Psoas muscle (tissue), 8 donors: ENCODE measurements around the gene LRP1B. TPM values are rescaled to one million over a fixed set of nuclear protein-coding genes. Genes with fewer than 3 reads are reported as not detected.

Source experiments
- ATAC-seq, 4 donors: fragments of 200-7000 bp; cut with Tn5 transposase; one replicate each; pipeline ENCODE4 v1.9.1; 2020; ENCODE audit warnings: moderate library complexity in 3 of 4, mild to moderate bottlenecking in 2 of 4
- DNase-seq, 2 donors: peaks; one replicate each; pipeline ENCODE4 v3.0.0-alpha.2; 2020
- H3K27ac ChIP-seq: fragments of 200-600 bp; one replicate; pipeline ENCODE4 v1.8.0; 2022
- H3K27me3 ChIP-seq, 3 donors: fragments of 200-600 bp in 1 of 3; one replicate each; pipeline versions ENCODE4 v1.6.1 to v1.8.0; 2013 to 2022; ENCODE audit warnings: low read length in 2 of 3, mild to moderate bottlenecking in 2 of 3, moderate library complexity in 1 of 3; ENCODE audit not compliant: insufficient read depth in 3 of 3
- H3K36me3 ChIP-seq, 2 donors: fragments of 200-600 bp in 1 of 2; one replicate each; pipeline versions ENCODE4 v1.6.1 to v1.8.0; 2013 to 2022; ENCODE audit warnings: low read depth in 1 of 2, mild to moderate bottlenecking in 1 of 2, moderate library complexity in 1 of 2; ENCODE audit not compliant: insufficient read depth in 1 of 2
- H3K4me1 ChIP-seq: fragments of 200-600 bp; one replicate; pipeline ENCODE4 v1.8.0; 2022
- H3K4me3 ChIP-seq: fragments of 200-600 bp; one replicate; pipeline ENCODE4 v1.8.0; 2022; ENCODE audit warnings: mild to moderate bottlenecking
- H3K9me3 ChIP-seq: fragments of 200-600 bp; one replicate; pipeline ENCODE4 v1.8.0; 2022
- WGBS, 3 donors: extraction: QIAGEN DNeasy Blood & Tissue Kit; methylation state at CpG; one replicate each; pipeline versions ENCODE4 v1.1.6 to v1.1.7; 2013; 5-methylcytosine and 5-hydroxymethylcytosine counted together
- intact Hi-C, 2 donors: fragments of 100-400 bp; cut with DNase I; formaldehyde crosslinking; loops; one replicate each; pipeline versions ENCODE4 v1.11.0 to v1.14.2; 2022
- polyA plus RNA-seq, 3 donors: library from polyadenylated mRNA; stranded (reverse); fragments of 200-250 nt; gene quantifications; one replicate each; pipeline ENCODE4 v1.2.3, GENCODE V29; 2013
- total RNA-seq, 4 donors: library from RNA; stranded (reverse); fragmentation: NEBNext Ultra II Directional in 2 of 4; extraction: Animal tissue kit (Norgen Biotek cat#: 25700) in 2 of 4; gene quantifications; one replicate each; pipeline versions ENCODE4 v1.2.1 to v1.2.4, GENCODE V29; 2021 to 2023
- TF ChIP-seq, protein P1 (sequence below): fragments of 200-600 bp; IDR thresholded peaks from one replicate; pipeline ENCODE4 v1.8.0; 2022; ENCODE audit warnings: antibody characterized with exemption
- donor health status: healthy with polysubstance abuse.
- donor health status: DM: no; HTN: no; CAD: no; lungs with moderate emphysema.
- donor health status: Bipolar disorder and iron deficiency.
- donor health status: healthy.
- donor health status: DM: yes; HTN: yes; CAD: no.
- donor health status: DM: no; HTN: no; CAD: no.
- donor health status: DM: no; HTN: no; CAD: no.
- donor health status: DM: yes; HTN: yes; CAD: no.

Gene LRP1B
- total and polyA plus RNA-seq, 7 donors = 0.33 to 3.3 (median 0.95) TPM

- no peaks in the 10 kb centered on the region for H3K27me3 ChIP-seq
- DNase-seq = no peak
- TF ChIP-seq, protein P1, sequence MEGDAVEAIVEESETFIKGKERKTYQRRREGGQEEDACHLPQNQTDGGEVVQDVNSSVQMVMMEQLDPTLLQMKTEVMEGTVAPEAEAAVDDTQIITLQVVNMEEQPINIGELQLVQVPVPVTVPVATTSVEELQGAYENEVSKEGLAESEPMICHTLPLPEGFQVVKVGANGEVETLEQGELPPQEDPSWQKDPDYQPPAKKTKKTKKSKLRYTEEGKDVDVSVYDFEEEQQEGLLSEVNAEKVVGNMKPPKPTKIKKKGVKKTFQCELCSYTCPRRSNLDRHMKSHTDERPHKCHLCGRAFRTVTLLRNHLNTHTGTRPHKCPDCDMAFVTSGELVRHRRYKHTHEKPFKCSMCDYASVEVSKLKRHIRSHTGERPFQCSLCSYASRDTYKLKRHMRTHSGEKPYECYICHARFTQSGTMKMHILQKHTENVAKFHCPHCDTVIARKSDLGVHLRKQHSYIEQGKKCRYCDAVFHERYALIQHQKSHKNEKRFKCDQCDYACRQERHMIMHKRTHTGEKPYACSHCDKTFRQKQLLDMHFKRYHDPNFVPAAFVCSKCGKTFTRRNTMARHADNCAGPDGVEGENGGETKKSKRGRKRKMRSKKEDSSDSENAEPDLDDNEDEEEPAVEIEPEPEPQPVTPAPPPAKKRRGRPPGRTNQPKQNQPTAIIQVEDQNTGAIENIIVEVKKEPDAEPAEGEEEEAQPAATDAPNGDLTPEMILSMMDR = no peak
- no peaks in the 10 kb centered on the region for H3K36me3 ChIP-seq
- intact Hi-C loops = no loop called here
- WGBS, 3 donors = 84 to 93% (median 86%) methylated on average over 1 of the region's 1 CpG
- H3K4me3 ChIP-seq = no peak overlapping the region
- no peaks in the 10 kb centered on the region for H3K9me3 ChIP-seq
- H3K27ac ChIP-seq = no peak overlapping the region
- no peaks in the 10 kb centered on the region for H3K4me1 ChIP-seq
- ATAC-seq = no peak
Observed at GRCh38 chr2:142150453-142150852, 19.6 kb upstream of the LRP1B start.

- ATAC-seq = no peak
- Histone ChIP-seq H3K9me3 (no peaks in the 10 kb centered on the region), H3K36me3 (no peaks in the 10 kb centered on the region), H3K4me3 (no peak overlapping the region), H3K4me1 (no peaks in the 10 kb centered on the region), H3K27ac (no peak overlapping the region), H3K27me3 (no peaks in the 10 kb centered on the region)
- TF ChIP-seq, protein P1 = no peak
- intact Hi-C loops = no loop called here
- 25 to 27% (median 26%) methylated on average over 2 of the region's 2 CpGs for WGBS, 3 donors
- DNase-seq = no peak
Observed at GRCh38 chr2:142144547-142144946, 13.7 kb upstream of the LRP1B start.

DNA sequence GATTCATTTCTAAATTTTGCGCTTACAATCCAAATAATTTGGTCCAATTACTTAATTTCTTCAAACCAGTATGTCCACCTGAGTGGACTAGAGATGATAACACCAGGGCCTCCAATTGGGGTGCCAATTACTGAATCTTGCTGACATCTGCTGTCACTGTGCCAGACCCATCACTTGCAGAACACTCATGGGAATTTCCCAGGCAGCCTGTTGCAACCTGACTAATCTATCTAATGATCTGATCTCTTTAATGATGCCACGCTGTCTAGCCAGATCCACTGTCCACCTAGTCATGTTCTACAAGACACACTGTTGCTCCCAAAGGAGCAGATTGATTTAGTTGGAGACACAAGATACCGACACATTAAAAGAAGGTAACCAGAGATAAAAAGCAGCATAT is 11.8 kb upstream of the LRP1B start:
- H3K4me3 ChIP-seq = no peak overlapping the region
- no peak for ATAC-seq
- intact Hi-C loops = no loop called here
- TF ChIP-seq, protein P1 = no peak
- 89 to 94% (median 92%) methylated on average over 3 of the region's 3 CpGs for WGBS, 3 donors
- no peaks in the 10 kb centered on the region for H3K4me1 ChIP-seq
- no peaks in the 10 kb centered on the region for H3K9me3 ChIP-seq
- H3K27ac ChIP-seq = no peak overlapping the region
- no peak for DNase-seq
- no peaks in the 10 kb centered on the region for H3K36me3 ChIP-seq
- no peaks in the 10 kb centered on the region for H3K27me3 ChIP-seq

- no peak for ATAC-seq
- Histone ChIP-seq H3K27me3 (no peaks in the 10 kb centered on the region), H3K9me3 (no peaks in the 10 kb centered on the region), H3K4me3 (no peak overlapping the region), H3K4me1 (no peaks in the 10 kb centered on the region), H3K27ac (no peak overlapping the region), H3K36me3 (no peaks in the 10 kb centered on the region)
- intact Hi-C loops = no loop called here
- 9 to 15% (median 11%) methylated on average over 2 of the region's 2 CpGs for WGBS, 3 donors
- TF ChIP-seq, protein P1 = peak; percentile 48
- no peak for DNase-seq
Observed at GRCh38 chr2:142140434-142140845, 9.6 kb upstream of the LRP1B start.

DNA sequence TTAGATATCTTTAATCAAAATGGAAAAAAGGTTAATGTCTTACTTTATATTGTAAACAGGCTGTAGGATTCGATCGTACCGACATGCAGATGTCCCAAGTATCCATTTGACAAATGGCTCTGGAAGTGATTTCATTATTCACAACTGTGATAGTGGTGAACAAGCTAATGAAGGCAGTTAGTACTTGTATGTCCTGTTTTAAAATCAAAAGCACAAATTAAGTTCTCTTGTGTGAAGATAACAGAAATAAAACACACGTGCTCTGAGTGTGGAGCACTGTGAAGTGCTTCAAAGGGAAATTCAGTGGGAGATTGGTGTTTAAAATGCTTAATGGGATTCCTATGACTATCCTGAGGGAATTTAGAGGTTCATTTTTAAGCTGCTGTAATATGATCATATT is 8.6 kb upstream of the LRP1B start:
- no peak overlapping the region for H3K27ac ChIP-seq
- no peaks in the 10 kb centered on the region for H3K4me1 ChIP-seq
- H3K27me3 ChIP-seq = no peaks in the 10 kb centered on the region
- H3K9me3 ChIP-seq = no peaks in the 10 kb centered on the region
- TF ChIP-seq, protein P1 = no peak
- ATAC-seq (no peak), DNase-seq (no peak)
- WGBS, 3 donors = 63 to 68% (median 65%) methylated on average over 4 of the region's 4 CpGs
- no peaks in the 10 kb centered on the region for H3K36me3 ChIP-seq
- intact Hi-C loops = no loop called here
- H3K4me3 ChIP-seq = no peak overlapping the region
